Stimulated activated CD4-positive, alpha-beta T cell treated with anti-CD3 and anti-CD28 coated beads, Interleukin-12 subunit alpha, Interleukin-12 subunit beta, amount 100 ng/mL, for 4 hours (primary cell): ENCODE results near the gene TMCC1.
"Not testable (repeated sequence)": the region's sequence is repeated elsewhere in the genome, so short reads cannot be mapped to it uniquely, and the experiment has no call there.

ENCODE experiments used
- DNase-seq: peaks from one replicate; pipeline ENCODE4 v3.0.0-alpha.2; 2020

TMCC1 gene

DNA sequence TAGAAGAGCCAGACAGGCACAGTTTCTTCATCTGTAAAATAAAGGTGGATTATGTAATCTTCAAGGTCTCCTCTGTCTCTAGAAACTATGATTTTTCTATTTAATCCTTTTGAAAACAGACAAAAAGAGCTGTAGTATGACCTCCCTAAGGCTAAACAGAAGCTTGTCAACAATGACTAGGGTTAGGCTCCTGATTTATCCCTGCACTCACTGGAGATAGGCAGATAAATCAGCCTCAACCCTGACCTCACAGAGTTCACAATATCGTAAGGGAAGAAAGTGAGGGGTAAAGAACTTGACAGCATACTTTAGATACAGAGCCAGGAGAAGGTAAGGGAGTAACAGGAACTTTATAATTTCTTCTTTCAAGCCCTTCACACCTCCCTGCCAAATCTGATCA lies 124.8 kb downstream of the TMCC1 start:
- DNase-seq: no peak

DNA sequence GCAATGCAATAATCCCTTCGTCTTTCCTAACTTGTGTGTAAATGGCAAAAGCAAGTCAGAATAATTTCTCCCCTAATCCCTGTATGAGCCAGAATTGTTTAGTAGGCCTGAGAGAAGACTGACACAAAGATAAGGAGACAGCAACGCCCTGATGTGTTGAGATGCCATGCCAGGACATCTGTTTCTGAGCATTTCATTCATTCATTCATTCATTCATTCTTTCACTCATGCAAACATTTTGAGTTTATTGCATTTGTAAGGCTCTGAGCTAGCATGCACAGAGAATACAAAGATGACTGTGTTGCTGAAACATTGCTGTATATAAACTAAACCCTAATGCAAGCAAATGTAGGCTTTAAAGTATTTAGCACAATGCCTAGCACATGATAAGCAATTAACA lies 127.4 kb downstream of the TMCC1 start:
- no peak for DNase-seq

DNA sequence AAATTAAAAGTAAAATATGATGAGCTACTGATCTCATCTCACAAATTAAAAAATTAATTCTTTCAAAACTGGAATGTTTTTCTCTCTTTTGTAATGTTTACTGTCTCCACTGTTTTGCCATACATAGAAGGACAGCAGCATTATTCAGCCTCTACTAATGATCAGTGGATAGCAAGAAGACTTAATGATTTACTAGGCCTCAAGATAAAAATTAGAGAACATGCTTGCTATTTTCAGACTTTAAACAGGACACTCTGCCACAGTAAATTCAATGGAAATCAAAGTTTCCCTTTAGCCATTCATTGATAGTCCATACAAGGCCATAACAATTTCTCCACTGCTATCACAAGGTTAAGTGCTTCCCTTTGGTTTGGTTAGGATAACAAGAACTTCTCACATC lies 129.4 kb downstream of the TMCC1 start:
- DNase-seq: no peak

DNA sequence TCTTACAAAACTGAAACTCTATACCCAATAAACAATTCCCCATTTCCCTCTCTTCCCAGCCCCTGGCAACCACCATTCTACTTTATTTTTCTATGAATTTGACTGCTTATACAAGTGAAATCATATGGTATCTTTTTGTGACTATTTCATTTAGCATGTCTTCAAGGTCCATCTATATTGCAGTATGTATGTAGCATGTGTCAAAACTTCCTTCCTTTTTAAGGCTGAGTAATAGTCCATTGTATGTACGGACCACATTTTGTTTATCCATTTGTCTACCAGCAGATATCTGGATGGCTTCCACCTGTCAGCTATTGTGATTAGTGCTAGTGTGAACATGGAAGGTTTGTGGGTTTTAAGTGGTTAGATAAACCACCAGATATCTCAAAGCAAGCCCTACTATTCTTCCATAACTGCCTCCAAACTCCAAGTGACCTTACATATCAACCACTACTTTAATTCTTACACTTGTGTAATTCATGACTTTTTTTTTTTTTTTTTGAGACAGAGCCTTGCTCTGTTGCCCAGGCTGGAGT lies 134.7 kb downstream of the TMCC1 start:
- DNase-seq: no peak

DNA sequence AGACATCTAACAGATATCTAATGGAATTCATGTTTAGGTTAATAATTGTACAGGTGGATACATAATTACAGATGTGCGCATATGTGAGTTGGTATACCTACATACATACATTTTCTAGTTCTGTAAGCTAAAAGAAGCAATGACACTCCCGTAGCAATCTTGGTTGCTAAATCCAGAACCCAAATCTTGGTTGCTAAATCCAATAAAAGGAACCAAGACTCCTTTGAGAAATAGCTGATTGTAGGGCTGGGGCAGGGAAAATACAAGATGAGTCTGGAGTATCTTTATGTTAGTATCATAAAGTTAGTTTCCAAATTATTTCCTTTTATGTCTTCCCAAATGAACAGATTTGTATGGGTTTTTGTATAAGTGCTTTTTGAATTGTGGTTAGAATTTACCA lies 135.2 kb downstream of the TMCC1 start:
- DNase-seq: no peak

DNA sequence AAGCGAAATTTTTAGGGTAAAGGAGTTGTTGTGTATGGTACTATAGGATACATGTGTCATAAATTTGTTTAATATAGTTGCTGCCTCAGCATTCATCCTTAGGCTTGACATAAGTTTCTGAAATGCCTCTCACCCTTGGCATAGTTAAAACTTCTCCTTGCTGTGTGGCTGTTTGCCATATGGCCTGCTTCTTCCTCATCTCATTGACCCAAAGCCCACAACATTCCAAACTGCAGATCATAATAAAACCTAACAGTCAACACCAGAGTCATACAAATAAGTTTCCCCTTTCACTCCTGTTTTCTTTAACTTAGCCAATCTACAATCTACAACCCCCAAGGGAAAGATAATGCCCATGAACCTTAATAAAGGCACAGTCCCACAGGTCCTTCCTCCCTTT lies 136.6 kb downstream of the TMCC1 start:
- DNase-seq: no peak

DNA sequence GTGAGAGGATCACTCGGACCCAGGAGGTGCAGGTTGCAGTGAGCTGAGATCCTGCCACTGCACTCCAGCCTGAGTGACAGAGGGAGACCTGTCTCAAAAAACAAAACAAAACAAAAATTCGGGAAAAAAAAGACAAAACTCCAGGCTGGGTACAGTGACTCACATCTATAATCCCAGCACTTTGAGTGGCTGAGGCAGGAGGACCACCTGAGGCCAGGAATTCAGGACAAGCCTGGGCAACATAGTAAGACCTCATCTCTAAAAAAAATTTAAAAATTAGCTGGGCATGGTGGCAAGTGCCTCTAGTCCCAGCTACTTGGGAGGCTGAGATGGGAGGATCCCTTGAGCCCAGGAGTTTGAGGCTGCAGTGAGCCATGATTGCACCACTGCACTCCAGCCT lies 142.4 kb downstream of the TMCC1 start:
- not testable (repeated sequence) for DNase-seq

DNA sequence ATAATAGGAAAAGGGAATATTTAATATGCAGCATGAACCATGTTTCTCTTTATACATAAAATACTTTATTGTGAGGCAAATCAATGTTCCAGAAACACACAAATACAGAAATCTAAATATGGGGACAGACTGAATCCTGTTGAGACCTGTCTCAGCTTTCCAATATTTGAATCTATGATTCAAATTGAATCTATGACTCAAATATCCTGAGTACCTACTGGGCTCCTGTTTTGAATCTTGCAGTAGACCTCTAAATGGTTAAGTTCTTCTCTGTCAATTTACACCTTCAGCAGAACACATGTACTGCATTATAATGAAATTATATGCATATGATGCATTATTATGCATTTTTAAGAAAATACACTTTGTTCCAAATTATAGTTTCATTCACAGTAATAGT lies 143.8 kb downstream of the TMCC1 start:
- DNase-seq: no peak

DNA sequence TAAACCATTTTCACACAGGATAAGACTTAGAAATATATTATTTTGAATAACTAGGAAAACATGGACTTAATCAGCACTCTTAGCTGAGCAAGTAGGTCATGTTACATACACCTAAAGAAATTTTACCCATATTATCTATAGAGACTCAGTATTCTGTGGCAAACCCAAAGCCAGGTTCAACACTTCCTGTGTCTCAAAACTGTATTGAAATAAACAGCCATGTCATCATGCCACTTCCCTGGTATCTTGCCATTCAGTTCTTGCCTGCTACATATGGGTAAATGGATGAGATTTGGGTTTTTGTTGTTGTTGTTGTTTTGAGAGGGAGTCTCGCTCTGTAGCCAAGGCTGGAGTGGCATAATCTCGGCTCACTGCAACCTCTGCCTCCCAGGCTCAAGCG lies 145.5 kb downstream of the TMCC1 start:
- no peak for DNase-seq

DNA sequence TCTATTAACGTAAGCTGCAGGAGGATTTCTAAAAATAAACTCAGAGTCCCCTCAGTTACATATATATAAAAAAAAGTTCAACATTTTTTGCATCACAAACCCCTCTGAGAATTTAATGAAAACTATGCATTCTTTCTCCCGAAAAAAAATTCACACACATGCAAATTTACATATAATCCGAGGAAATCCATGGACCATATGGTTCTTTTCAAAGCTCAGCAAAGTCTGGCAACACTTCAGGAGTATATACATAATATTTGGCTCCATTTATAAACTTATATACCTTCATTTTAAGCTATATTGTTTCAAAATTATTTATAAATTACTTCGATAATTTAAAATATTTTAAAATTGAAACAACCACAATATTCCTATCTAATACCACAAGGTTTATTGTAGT lies 146.4 kb downstream of the TMCC1 start:
- no peak for DNase-seq

DNA sequence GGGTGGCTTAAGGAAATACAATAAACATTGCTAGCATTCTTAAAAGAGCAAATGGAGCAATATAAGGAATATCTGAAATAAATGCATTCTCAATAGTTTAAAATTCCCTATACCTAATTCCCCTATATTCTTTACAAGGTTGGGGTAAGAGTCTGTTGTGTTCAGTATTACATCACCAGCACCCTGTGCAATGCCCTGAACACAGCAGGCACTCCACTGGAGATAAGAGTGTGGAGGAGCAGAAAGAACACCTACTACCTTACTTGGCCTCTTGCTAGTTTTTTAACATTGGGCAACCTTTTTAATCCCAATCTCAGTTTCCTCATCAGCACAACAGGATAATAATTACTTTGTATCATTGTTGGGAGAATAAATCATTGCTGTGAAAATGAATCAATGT lies 146.9 kb downstream of the TMCC1 start:
- DNase-seq: no peak

DNA sequence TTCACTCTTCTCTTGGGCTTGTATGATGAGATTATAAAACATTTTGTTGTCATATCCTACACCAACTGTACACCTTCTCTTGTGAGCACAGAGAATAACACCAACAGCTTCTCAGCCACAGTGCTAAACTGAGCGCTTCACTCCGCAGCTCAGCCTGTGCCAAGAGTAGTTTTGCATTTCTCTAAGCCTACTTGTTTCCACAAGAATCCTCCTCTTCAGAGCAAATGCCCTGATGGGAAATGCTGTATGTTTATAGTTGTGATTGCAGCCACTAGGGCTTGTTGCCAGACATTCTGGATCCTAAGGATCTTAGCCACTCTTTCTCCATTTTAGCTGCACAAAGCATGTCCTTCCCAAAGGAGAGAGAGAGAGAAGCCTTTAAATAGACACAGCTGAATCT lies 148.3 kb downstream of the TMCC1 start:
- no peak for DNase-seq

DNA sequence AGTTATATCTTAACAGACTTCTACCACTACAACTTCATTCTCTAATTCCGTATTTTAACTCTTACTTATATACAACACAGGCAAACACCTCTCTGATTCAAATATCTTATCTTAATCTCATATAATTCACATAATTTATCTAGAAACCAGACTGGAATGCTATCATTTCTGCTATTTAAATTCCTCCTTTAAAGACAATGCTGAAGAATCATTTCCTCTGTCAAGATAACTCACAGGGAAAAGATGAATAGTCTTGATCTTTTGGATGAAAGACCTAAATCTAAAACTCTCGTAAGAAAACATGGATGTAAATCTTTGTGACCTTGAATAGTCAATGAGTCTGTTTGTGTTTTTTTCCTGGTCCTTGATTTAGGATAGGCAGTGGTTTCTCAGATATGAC lies 151.7 kb downstream of the TMCC1 start:
- no peak for DNase-seq

DNA sequence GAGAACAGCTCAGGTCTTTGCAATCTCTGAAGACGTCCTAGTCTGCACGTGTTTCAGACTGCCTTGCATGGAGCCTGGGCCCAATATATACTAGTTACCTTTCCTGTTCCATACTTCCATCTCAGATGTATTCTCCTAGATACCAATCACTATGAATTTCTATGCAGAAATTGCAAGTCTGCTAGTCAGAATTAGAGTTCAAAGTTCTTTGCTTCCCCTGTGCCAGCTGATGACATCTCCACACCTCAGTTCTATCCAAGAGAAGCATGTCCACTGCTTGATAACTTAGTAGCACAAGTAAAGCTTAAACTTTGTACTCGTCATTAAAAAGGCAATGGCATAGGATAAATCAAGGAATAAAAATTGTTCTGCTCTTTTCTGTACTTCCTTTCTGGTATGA lies 153.4 kb downstream of the TMCC1 start:
- DNase-seq: no peak

DNA sequence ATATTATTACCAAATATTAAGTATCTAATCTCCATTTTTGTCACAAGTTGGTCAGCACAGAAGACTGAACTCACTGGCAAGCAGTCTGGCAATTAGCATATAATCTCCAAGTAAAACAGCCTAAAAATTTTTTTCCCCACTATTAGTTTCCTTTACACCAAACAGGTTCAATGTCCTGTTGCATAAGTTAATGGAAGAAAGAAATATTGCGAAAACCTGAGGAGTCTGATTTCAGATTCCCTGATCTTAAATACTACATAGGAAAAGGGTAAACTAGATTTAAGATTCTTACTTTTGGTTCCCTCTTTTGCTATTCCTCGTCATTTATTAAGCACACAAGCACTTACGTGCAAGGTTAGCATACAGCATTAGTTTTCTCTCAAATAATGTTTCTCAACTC lies 153.9 kb downstream of the TMCC1 start:
- DNase-seq: no peak

DNA sequence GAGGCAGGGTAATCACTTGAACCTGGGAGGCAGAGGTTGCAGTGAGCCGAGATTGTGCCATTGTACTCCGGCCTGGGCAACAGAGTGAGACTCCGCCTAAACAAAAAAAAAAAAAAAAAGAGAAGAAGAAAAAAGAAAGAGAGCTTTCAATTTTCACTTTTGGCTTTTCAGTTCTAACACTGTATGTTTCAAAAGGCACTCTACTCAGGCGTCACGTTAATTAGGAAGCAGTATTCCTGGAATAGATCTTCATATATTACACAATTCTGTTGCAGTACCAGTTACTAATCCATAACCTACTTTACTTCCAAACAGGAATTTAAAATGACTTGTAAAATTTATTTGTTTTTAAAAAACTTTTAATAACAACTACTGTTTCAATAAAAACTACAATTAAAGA lies 155.3 kb downstream of the TMCC1 start:
- DNase-seq: no peak

DNA sequence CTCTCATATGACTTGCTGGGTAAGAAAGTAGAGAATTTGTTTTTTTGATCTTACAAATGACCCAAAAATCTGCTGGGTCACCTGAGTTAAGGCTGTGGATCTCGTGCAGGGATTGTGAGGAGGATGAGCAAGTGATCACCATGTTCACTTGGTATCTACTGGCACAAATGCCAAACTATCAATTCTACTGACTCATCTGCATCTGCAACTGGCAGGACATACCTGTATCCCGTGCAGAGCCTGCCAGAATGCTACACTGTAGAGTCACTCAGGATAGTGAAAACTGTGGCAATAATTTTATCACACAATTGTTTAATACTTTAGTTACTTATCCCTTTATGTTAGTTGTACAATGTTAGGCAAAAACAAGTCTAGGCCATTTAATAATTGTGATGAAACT lies 157.4 kb downstream of the TMCC1 start:
- DNase-seq: no peak

DNA sequence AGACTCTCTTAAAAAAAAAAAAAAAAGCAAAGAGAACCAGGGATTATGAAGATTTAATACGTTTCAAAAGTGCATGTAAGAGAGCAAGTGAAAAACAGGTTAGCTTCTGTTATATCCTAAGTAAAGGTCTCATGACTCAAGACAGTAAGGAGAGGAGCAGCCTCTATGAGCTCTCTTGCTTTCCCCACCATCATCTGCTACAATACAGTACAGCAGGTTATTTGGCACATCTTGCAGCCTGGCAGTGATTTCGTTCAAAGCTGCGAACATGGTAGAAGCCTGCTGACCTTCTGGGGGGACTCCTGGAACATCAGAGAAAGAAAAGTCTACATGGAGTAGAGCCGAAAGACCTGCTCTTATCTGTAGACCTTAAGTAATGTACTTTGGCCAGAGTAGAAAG lies 157.9 kb downstream of the TMCC1 start:
- DNase-seq: no peak

DNA sequence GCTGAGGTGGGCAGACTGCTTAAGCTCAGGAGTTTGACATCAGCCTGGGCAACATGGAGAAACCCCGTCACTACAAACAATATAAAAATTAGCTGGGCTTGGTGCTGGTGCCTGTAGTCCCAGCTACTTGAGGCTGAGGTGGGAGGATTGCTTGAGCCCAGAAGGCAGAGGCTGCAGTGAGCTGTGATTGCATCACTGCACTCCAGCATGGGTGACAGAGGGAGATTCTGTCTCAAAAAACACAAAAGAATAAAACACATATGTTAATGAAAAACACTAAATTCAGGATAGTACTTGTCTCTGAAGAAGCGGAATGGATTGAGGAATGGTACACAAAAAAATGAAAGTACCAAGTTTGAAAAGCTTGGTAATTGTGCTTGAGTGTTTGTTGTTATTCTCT lies 159.1 kb downstream of the TMCC1 start:
- no peak for DNase-seq

DNA sequence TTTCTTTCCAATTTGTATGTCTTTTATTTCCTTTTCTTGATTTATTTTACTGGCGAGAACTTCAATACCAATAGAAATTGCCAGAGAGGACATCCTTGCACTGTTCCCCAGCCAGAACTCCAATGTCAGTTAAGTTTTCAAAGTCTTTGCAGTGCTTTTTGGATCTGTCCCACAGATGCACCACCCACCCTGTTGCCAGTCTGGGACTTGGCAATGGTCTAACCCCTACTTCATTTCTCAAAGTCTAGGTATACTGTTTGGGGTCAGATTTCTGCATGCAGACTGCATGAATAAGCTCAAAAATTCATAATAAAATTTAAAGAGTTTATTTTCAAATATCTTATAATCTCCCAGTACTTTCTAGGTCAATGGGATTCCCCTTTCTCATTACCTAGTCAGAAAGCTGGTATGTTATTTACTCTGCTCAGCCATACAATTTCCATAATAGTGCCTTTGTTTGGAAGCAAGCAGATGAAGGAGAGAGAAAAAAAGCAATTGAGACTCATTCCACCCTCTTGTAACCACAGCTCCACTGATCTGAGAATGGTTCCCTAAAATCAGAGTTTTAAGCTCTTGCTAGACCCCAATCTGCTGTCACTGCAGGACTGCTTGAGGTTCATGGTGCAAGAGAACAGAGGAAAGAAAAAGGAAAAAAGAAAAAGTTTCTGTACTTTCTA lies 161.2 kb downstream of the TMCC1 start:
- DNase-seq: no peak

DNA sequence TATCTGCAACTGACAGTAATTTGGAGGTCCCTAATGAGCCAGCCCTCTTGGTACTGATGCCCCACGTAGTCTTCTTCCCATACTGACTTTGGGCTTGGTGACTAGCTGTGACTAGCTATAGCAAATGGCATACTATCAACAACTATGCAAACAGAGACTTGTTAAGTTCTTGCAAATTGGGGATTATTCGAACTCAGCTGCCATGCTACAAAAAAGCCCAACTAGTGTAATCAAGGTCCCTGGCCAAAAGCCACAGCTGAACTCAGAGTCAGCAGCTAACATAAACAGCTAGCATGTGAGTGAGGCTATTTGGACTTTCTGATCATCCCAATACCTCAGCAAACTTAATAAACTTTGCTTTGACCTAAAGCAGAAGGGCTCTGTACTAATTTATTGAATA lies 165.8 kb downstream of the TMCC1 start:
- DNase-seq: no peak

DNA sequence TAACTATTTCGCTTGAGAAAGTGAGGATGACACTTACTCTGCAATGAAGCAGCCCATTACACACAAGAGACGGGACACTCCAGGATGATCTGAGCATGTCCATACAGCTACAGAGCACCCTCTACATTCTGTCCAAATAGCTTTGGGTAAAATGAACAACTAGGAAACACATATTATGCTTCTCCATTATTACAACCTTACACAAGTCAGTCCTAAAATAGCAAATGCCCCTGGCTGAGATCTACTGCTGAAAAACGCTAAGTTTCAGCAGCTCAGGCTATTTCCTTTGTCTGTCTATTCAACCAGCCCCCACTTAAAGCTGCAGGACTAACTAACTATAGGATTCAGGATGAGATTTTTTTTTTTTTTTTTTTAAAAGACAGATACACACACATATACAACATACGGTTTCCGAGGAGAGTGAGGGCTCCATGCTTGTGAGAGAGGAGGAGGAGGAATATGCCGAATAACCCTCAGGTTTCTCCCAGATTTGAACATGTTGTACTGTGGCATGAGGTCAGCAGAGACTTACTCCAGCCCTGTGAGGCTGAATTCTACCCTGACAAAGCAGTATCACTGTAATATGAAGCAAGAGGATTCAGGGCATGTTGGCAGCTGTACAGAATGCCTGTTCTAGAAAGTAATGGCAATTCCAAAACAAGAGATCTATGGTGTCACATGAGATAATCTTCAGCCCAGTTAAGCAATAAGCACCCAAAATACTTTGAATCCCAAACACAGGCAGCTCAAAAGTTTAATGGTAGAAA lies 169.8 kb downstream of the TMCC1 start:
- no peak for DNase-seq

DNA sequence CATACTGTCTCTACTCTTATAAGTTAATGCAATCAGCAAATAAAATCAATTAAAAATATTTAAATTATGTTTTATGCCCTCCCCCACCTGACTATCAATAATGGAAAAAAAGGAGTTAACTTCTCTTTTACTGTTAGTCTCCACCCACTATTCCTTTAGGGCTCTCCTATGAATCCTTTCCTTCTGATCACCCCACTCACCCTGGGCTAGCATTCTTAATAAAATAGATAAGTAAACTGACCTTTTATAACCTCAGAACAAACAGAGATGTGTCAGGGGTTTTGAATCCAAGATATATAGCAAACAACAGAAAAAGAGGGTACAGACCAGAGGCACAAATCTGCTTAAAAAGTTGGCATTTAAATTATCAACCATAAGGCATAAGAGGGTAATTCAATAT lies 171.0 kb downstream of the TMCC1 start:
- no peak for DNase-seq

DNA sequence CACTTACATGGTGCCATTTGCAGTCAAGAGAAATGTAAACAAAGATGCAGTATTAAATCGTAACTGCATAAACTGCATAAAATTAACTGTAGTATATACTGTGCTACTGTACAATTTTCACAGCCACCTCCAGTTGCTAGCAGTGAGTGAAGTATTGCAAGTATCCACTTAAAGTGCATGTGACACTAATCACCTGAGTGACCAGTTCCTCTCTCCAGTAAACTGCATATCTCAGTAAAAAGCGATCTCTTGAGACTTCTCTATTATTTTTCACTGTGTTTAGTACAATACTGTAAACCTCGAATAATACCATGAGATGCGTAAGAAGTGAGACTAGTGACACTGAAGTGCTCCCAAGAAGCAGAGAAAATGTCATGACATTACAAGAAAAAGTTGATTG lies 175.3 kb downstream of the TMCC1 start:
- DNase-seq: no peak

DNA sequence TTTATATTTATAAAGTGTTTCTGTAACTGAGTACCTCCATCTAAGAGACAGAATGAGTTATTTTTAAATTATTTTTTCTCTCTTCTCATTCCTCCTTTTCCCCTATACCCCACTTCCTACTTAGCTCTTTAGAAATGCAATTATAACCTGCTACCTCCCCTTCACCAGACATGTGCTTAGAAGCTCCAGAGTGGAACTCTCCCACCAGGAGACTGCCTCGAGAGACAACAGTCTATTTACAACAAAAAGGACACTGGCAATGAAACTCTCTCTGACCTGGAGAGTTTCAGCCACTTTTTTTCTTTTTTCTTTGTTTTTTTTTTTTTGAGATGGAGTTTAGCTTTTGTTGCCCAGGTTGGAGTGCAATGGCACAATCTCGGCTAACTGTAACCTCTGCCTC lies 177.7 kb downstream of the TMCC1 start:
- DNase-seq: no peak
